Measurements from ENCODE around the gene MOSPD2.

The MOSPD2 gene

DNA sequence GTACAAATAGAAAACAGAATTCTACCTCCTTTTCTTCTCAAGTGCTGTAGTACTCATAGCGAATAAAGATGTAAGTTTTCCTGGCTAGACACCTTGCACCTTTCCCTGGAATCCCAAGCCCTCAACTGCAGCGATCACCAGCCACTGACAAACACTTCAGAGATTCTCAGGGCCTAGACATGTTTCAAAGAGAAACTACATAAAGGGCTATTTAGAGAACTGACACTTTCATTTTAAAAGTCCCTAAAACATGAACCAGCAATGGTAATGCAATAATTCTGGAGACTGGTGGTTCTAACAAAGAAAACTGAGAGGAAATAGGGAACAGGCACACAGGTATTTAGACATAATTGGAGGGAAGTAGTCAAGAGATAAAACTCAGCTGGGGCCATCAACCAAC is 36.1 kb upstream of the MOSPD2 start:
- no peaks in the 10 kb centered on the region for H3K27me3 ChIP-seq (ENCODE audit: insufficient read depth, low read length, poor library complexity)
- H3K4me3 ChIP-seq (ENCODE audit: low read length): no peak overlapping the region
- no peak overlapping the region for H2BK5ac ChIP-seq (ENCODE audit: low read length)
- no peak overlapping the region for H4K8ac ChIP-seq (ENCODE audit: low read depth, low read length)
- H3K79me2 ChIP-seq (ENCODE audit: control insufficient read depth, insufficient read depth, low read length): no peaks in the 10 kb centered on the region
- H2BK120ac ChIP-seq (ENCODE audit: low read depth, low read length): no peak overlapping the region
- no peaks in the 10 kb centered on the region for H3K36me3 ChIP-seq (ENCODE audit: control insufficient read depth, insufficient read depth, low read length)
- DNase-seq: no peak
- no peak overlapping the region for H4K5ac ChIP-seq (ENCODE audit: low read length)
- no peak overlapping the region for H2AK5ac ChIP-seq (ENCODE audit: low read length)
- H3K4ac ChIP-seq (ENCODE audit: low read depth, low read length): no peak overlapping the region
- no peak overlapping the region for H3K27ac ChIP-seq (ENCODE audit: low read depth, low read length)
- no peaks in the 10 kb centered on the region for H3K79me1 ChIP-seq (ENCODE audit: low read length)
- H3K18ac ChIP-seq (ENCODE audit: low read length): no peak overlapping the region
- no peak overlapping the region for H3K23ac ChIP-seq (ENCODE audit: low read length)
- no peak overlapping the region for H3K9ac ChIP-seq (ENCODE audit: low read length)
- H3K4me1 ChIP-seq (ENCODE audit: control insufficient read depth, low read depth, low read length): no peaks in the 10 kb centered on the region
- H2BK15ac ChIP-seq (replicated peaks; ENCODE audit: low read depth): no peak overlapping the region
- H3K4me2 ChIP-seq (ENCODE audit: low read length): no peak overlapping the region
- H3K56ac ChIP-seq (ENCODE audit: low read length): no peak overlapping the region
- WGBS (ENCODE audit: extremely low coverage, insufficient coverage, low lambda C conversion rate): no CpG with 5 or more reads among the region's 2 CpGs

DNA sequence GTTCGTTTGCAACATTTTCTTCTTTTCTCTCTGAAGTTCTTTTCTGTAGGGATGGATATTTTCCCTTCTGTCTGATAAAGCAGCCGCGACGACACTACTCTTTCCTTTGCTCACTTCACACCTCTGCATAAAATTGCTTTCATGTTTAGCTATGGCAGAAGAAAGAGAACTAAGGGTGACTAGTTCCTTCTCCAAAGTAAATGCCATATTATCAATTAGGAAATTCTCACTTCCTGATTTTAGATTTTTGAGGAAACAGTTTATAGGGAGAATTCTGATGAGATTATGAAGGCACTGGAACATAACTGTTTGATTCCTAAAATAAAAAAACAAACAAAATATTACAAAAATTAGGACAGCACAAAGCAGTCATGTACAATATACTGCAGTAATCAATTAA is 29.6 kb upstream of the MOSPD2 start:
- no peak overlapping the region for H3K18ac ChIP-seq (ENCODE audit: low read length)
- H3K79me2 ChIP-seq (ENCODE audit: control insufficient read depth, insufficient read depth, low read length): no peaks in the 10 kb centered on the region
- H3K23ac ChIP-seq (ENCODE audit: low read length): no peak overlapping the region
- H3K36me3 ChIP-seq (ENCODE audit: control insufficient read depth, insufficient read depth, low read length): no peaks in the 10 kb centered on the region
- H2BK120ac ChIP-seq (ENCODE audit: low read depth, low read length): no peak overlapping the region
- no peaks in the 10 kb centered on the region for H3K79me1 ChIP-seq (ENCODE audit: low read length)
- no peak for DNase-seq
- no peak overlapping the region for H4K5ac ChIP-seq (ENCODE audit: low read length)
- H3K4me3 ChIP-seq (ENCODE audit: low read length): no peak overlapping the region
- no peaks in the 10 kb centered on the region for H3K4me1 ChIP-seq (ENCODE audit: control insufficient read depth, low read depth, low read length)
- no peak overlapping the region for H2BK5ac ChIP-seq (ENCODE audit: low read length)
- H3K56ac ChIP-seq (ENCODE audit: low read length): no peak overlapping the region
- H3K9ac ChIP-seq (ENCODE audit: low read length): no peak overlapping the region
- H4K8ac ChIP-seq (ENCODE audit: low read depth, low read length): no peak overlapping the region
- H3K4me2 ChIP-seq (ENCODE audit: low read length): no peak overlapping the region
- no peak overlapping the region for H3K4ac ChIP-seq (ENCODE audit: low read depth, low read length)
- no peak overlapping the region for H2BK15ac ChIP-seq (replicated peaks; ENCODE audit: low read depth)
- WGBS (ENCODE audit: extremely low coverage, insufficient coverage, low lambda C conversion rate): no CpG with 5 or more reads among the region's 4 CpGs
- H3K27ac ChIP-seq (ENCODE audit: low read depth, low read length): no peak overlapping the region
- no peaks in the 10 kb centered on the region for H3K27me3 ChIP-seq (ENCODE audit: insufficient read depth, low read length, poor library complexity)
- no peak overlapping the region for H2AK5ac ChIP-seq (ENCODE audit: low read length)

- no peak overlapping the region for H3K9ac ChIP-seq (ENCODE audit: low read length)
- H3K4ac ChIP-seq (ENCODE audit: low read depth, low read length): no peak overlapping the region
- no peak overlapping the region for H4K5ac ChIP-seq (ENCODE audit: low read length)
- no peak overlapping the region for H3K27ac ChIP-seq (ENCODE audit: low read depth, low read length)
- no peaks in the 10 kb centered on the region for H3K79me1 ChIP-seq (ENCODE audit: low read length)
- no peaks in the 10 kb centered on the region for H3K79me2 ChIP-seq (ENCODE audit: control insufficient read depth, insufficient read depth, low read length)
- no peak overlapping the region for H3K56ac ChIP-seq (ENCODE audit: low read length)
- H3K4me1 ChIP-seq (ENCODE audit: control insufficient read depth, low read depth, low read length): no peaks in the 10 kb centered on the region
- no CpG with 5 or more reads among the region's 3 CpGs for WGBS (ENCODE audit: extremely low coverage, insufficient coverage, low lambda C conversion rate)
- H3K27me3 ChIP-seq (ENCODE audit: insufficient read depth, low read length, poor library complexity): no peaks in the 10 kb centered on the region
- H4K8ac ChIP-seq (ENCODE audit: low read depth, low read length): no peak overlapping the region
- H3K4me2 ChIP-seq (ENCODE audit: low read length): no peak overlapping the region
- H3K23ac ChIP-seq (ENCODE audit: low read length): no peak overlapping the region
- no peak overlapping the region for H2BK15ac ChIP-seq (replicated peaks; ENCODE audit: low read depth)
- no peak overlapping the region for H2BK5ac ChIP-seq (ENCODE audit: low read length)
- H3K18ac ChIP-seq (ENCODE audit: low read length): no peak overlapping the region
- H2BK120ac ChIP-seq (ENCODE audit: low read depth, low read length): no peak overlapping the region
- H3K4me3 ChIP-seq (ENCODE audit: low read length): no peak overlapping the region
- no peak overlapping the region for H2AK5ac ChIP-seq (ENCODE audit: low read length)
- DNase-seq: no peak
- H3K36me3 ChIP-seq (ENCODE audit: control insufficient read depth, insufficient read depth, low read length): peaks cover 2% of the 10 kb centered on the region
Measured at GRCh38 chrX:14851526-14851925, 21.7 kb upstream of the MOSPD2 start.

DNA sequence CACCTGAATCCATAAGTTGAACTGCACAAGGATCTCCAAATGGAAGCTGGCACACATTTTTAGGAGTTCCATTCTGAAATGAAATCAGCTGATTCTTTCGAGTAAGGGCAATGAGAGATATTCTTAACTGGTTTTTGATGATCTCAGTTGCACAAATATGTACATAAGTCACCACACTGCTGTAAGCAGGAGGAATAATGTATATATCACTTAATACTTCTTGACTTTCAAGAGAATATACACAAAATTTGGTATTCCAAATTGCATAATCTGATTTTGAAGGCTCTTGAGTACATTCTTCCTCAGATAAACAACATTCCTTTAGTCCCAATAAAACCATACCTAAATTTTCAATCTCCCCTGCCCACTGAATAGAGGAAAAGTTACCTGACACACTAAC is 8.6 kb upstream of the MOSPD2 start:
- Histone ChIP-seq H2BK15ac (replicated peaks; ENCODE audit: low read depth) (no peak overlapping the region), H2BK120ac (ENCODE audit: low read depth, low read length) (no peak overlapping the region), H4K5ac (ENCODE audit: low read length) (no peak overlapping the region), H3K4me3 (ENCODE audit: low read length) (no peak overlapping the region), H3K27me3 (ENCODE audit: insufficient read depth, low read length, poor library complexity) (no peaks in the 10 kb centered on the region), H2AK5ac (ENCODE audit: low read length) (no peak overlapping the region), H3K9ac (ENCODE audit: low read length) (no peak overlapping the region), H3K4me2 (ENCODE audit: low read length) (no peak overlapping the region), H3K4ac (ENCODE audit: low read depth, low read length) (no peak overlapping the region), H3K4me1 (ENCODE audit: control insufficient read depth, low read depth, low read length) (no peaks in the 10 kb centered on the region), H2BK5ac (ENCODE audit: low read length) (no peak overlapping the region), H3K27ac (ENCODE audit: low read depth, low read length) (no peak overlapping the region), H4K8ac (ENCODE audit: low read depth, low read length) (no peak overlapping the region), H3K23ac (ENCODE audit: low read length) (no peak overlapping the region), H3K79me2 (ENCODE audit: control insufficient read depth, insufficient read depth, low read length) (peaks cover 6% of the 10 kb centered on the region), H3K18ac (ENCODE audit: low read length) (no peak overlapping the region), H3K79me1 (ENCODE audit: low read length) (no peaks in the 10 kb centered on the region), H3K56ac (ENCODE audit: low read length) (no peak overlapping the region), H3K36me3 (ENCODE audit: control insufficient read depth, insufficient read depth, low read length) (no peaks in the 10 kb centered on the region)
- no peak for DNase-seq
- WGBS (ENCODE audit: extremely low coverage, insufficient coverage, low lambda C conversion rate): no CpG with 5 or more reads among the region's 1 CpG

DNA sequence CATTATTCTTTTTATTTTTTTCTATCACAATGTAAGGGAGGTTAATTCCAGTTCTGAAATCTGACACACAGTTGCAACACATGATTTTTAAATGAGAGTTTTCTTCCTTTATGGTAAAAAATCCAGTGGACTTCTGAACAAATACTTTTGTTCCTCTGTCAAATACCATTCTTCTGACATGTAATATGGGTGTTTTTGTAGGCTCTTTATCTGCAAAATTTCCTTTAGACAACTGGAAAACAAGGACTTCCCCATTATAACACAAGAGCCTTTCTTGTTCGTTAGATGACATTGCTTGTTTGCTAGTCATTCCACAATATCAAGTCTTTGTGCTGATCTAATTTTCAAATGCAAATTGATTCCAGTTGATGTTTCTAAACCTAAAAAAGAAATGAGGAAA is 8.0 kb upstream of the MOSPD2 start:
- Histone ChIP-seq H3K36me3 (ENCODE audit: control insufficient read depth, insufficient read depth, low read length) (no peaks in the 10 kb centered on the region), H2BK15ac (replicated peaks; ENCODE audit: low read depth) (no peak overlapping the region), H2AK5ac (ENCODE audit: low read length) (no peak overlapping the region), H3K9ac (ENCODE audit: low read length) (no peak overlapping the region), H3K79me2 (ENCODE audit: control insufficient read depth, insufficient read depth, low read length) (peaks cover 6% of the 10 kb centered on the region), H3K56ac (ENCODE audit: low read length) (no peak overlapping the region), H3K4me3 (ENCODE audit: low read length) (no peak overlapping the region), H3K4me2 (ENCODE audit: low read length) (no peak overlapping the region), H3K4me1 (ENCODE audit: control insufficient read depth, low read depth, low read length) (no peaks in the 10 kb centered on the region), H3K27me3 (ENCODE audit: insufficient read depth, low read length, poor library complexity) (no peaks in the 10 kb centered on the region), H3K18ac (ENCODE audit: low read length) (no peak overlapping the region), H3K27ac (ENCODE audit: low read depth, low read length) (no peak overlapping the region), H2BK120ac (ENCODE audit: low read depth, low read length) (no peak overlapping the region), H2BK5ac (ENCODE audit: low read length) (no peak overlapping the region), H4K5ac (ENCODE audit: low read length) (no peak overlapping the region), H4K8ac (ENCODE audit: low read depth, low read length) (no peak overlapping the region), H3K4ac (ENCODE audit: low read depth, low read length) (no peak overlapping the region), H3K23ac (ENCODE audit: low read length) (no peak overlapping the region), H3K79me1 (ENCODE audit: low read length) (no peaks in the 10 kb centered on the region)
- DNase-seq: no peak
- no CpG with 5 or more reads among the region's 1 CpG for WGBS (ENCODE audit: extremely low coverage, insufficient coverage, low lambda C conversion rate)

DNA sequence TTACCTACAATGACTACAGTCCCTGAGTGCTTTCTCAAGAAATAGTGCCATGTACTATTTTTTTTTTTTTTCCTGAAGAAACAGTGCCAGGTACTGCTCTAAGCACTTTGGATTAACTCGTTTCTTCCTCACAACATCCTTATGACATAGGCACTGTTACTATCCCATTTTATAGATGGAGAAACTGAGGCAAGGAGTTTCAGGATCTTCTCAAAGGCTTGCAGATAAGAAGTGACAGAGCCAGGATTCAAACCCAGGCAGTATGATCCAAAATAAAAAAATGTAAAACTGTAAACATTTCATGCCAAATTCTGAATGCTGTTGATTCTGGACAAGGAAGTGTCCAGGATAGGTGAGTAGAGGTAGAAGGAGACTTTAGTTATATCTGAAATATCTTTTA is 1.5 kb upstream of the MOSPD2 start:
- H3K79me1 ChIP-seq (ENCODE audit: low read length): no peaks in the 10 kb centered on the region
- no peak overlapping the region for H3K4me2 ChIP-seq (ENCODE audit: low read length)
- no peak overlapping the region for H3K4me3 ChIP-seq (ENCODE audit: low read length)

More for the DNA sequence above, 1.5 kb upstream of the MOSPD2 start:
- H3K36me3 ChIP-seq (ENCODE audit: control insufficient read depth, insufficient read depth, low read length): no peaks in the 10 kb centered on the region
- no peak overlapping the region for H4K8ac ChIP-seq (ENCODE audit: low read depth, low read length)
- H3K4me1 ChIP-seq (ENCODE audit: control insufficient read depth, low read depth, low read length): no peaks in the 10 kb centered on the region
- H3K4ac ChIP-seq (ENCODE audit: low read depth, low read length): no peak overlapping the region
- H3K18ac ChIP-seq (ENCODE audit: low read length): no peak overlapping the region
- H3K27me3 ChIP-seq (ENCODE audit: insufficient read depth, low read length, poor library complexity): no peaks in the 10 kb centered on the region
- DNase-seq: no peak
- H2AK5ac ChIP-seq (ENCODE audit: low read length): no peak overlapping the region
- H3K9ac ChIP-seq (ENCODE audit: low read length): no peak overlapping the region
- no peak overlapping the region for H3K27ac ChIP-seq (ENCODE audit: low read depth, low read length)
- no peak overlapping the region for H2BK5ac ChIP-seq (ENCODE audit: low read length)
- no peak overlapping the region for H3K56ac ChIP-seq (ENCODE audit: low read length)
- H3K79me2 ChIP-seq (ENCODE audit: control insufficient read depth, insufficient read depth, low read length): peaks cover 12% of the 10 kb centered on the region
- no CpG with 5 or more reads among the region's 1 CpG for WGBS (ENCODE audit: extremely low coverage, insufficient coverage, low lambda C conversion rate)
- H2BK120ac ChIP-seq (ENCODE audit: low read depth, low read length): no peak overlapping the region
- H3K23ac ChIP-seq (ENCODE audit: low read length): no peak overlapping the region
- H4K5ac ChIP-seq (ENCODE audit: low read length): no peak overlapping the region
- H2BK15ac ChIP-seq (replicated peaks; ENCODE audit: low read depth): no peak overlapping the region
